GOT3 (cell line): ENCODE results near the gene TOR2A.
"Not testable (repeated sequence)": the region's sequence is repeated elsewhere in the genome, so short reads cannot be mapped to it uniquely, and the experiment has no call there.

Experiments
- DNase-seq: peaks from one replicate; lab custom pipeline; 2025; ENCODE audit warnings: mixed read lengths; lab: John Stamatoyannopoulos, UW

Gene TOR2A

DNA sequence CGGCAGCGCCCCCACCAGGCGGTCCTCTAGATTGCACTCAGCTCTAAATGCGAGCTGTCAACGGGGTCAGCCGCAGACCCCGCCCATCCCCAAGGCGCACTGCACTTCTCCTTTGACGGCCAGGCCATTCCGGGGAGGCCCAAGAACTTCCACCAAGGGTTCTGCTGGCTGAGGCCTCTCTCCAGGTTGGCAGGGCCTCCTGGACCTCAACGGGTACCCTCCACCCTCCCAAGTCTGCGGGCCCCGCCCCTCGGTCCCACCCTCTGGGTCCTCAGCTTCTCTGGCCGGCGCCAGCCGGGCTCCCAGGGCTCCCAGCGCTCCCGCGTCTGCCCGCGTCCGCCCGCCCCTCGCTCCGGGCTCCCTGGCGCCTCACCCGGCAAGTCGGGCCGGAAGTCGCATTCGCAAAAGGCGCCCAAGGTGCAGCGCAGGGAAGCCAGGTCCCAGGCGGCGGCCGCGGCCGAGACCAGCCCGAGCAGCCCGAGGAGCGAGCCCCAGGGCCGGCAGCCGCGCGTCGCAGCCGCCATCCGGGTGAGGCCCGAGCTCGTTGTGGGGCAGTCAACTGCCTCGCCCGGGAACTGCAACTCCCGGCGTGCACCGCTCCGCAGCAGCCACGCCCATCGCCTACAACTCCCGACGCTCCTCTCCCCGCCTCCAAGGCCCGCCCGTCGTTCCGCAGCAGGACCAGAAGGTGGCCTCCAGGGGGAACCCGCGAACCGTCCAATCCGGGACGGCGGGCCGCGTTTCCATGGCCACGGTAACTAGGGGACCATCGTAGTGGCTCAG lies at the start of gene TOR2A:
TSS of gene TOR2A (minus strand) at position 548 of the 783 bp plus-strand sequence. CDS start at position 524, 24 bp downstream.
- DNase-seq = peak; percentile 76

DNA sequence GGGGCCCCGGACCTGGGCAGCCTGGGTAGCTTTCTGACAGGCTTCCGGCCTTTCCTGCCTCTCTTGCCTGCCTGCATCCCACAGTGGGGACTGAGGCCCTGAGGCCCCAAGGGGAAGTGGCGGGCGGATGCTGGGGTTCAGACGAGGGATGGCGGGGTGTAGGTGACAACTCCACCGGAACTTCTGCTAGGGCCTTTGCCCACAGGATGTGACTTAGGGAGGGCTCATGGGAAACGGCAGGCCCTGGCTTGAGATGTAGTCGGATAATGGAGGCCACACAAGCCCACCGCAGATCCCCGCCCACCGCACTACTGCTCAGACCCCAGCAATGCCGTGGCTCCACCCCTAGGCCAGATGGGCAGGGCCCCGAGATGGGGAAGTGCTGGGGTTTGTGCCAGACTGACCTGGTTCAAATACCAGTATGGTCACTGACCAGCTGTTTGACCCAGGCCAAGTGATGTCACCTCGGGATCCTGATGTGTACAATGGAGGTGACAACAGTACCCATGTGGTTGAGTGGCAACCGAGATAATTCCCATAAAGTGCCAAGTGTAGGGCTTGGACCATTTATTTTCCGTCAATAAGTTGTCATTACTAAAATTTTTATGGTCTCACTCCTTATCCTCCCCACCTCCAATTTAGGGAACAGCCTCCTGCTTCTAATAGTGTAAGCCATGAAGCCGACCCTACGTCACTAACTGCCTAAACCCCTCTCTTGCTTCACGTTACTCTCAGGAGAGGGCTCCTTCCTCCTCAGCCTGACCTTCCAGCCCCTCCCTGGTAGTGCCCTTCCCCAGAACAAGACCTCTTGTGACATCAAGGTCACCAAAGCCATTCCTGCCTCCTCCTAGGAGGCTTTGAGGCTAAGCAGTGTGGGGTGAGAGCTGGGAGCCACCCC lies 48.3 kb upstream of the TOR2A start:
- DNase-seq = no peak

GRCh38 chr9:127781806-127782205 lies 46.7 kb upstream of the TOR2A start:
- no peak for DNase-seq

GRCh38 chr9:127780909-127781308 lies 45.8 kb upstream of the TOR2A start:
- not testable (repeated sequence) for DNase-seq

GRCh38 chr9:127780126-127780885 lies 45.2 kb upstream of the TOR2A start:
- DNase-seq = no peak

DNA sequence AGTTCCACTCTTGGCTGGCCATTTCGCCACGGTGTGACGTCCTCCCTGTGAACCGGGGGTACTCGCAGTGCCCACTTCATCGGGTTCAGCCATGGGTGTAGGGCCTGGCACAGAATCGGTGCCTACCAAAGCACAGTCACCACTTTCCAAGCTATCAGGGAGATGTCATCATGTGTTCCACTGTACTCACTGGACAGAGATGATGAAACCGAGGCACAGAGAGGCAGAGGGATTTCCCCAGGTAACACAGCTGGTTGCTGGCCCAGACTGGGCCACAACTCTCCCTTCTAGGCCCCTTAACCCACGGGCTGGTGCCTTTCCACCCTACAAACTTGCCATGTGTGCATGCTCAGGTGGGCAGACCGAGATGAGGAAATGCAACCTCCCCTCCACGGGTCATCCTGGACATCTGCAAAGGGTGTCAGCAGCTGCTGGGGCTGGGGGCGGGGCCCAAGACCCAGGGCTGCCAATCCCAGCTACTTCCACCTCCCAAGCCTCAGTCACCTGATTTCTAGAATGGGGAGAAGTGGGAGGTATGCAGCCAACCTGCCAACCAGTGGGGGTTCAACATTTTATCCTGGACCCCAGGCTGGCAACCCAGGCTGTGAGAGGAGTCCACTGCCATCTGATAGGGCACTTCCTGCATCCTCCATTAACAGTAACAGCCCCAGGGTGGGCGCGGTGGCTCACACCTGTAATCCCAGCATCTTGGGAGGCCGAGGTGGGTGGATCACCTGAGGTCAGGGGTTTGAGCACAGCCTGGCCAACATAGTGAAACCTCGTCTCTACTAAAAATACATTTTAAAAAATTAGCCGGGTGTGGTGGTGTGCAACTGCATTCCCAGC lies 44.3 kb upstream of the TOR2A start:
- DNase-seq = no peak

DNA sequence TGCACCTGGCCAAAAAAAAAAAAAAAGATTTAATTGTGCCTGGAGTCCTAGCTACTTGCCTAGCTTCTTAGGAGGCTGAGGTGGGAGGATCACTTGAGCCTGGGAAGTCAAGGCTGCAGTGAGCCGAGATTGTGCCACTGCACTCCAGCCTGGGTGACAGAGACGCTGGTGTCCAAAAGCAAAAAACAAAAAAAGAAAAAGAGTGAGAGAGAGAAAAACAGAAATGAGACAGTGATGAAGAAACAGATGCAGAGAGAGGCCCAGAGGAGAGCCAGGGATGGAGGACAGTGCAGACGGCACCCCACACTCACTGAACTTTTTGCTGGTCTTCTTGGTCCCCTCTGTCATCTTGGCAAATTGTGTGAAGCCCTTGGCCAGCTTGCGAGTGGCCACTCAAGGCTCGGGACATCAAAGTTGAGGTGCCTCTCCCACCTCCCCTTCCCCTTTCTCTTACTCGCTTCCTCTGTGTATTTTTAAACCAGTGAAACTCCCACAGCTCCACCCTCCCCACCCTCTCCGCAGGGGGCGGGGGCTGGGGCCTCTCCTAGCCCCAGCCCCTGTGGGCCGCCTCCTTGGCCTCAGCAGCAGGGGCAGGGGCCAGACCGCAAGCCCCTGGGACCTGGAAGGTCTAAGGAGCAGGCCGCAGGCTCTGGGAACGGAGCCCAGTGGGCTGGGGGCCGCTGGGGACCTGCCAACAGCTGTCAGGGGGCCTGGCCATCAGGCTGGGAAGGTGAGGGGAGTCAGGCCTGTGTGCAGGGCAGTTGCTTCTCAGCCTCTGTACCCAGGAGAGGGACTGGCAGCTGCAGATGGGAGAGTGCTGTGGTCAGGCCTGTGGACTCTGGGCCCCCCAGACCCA lies 43.4 kb upstream of the TOR2A start, which contains the start of gene SH2D3C:
TSS of gene SH2D3C (minus strand) at position 387 of the 856 bp plus-strand sequence. CDS start at position 348, 39 bp downstream.
- no peak for DNase-seq

GRCh38 chr9:127777368-127777980 lies 42.4 kb upstream of the TOR2A start:
- DNase-seq = no peak

DNA sequence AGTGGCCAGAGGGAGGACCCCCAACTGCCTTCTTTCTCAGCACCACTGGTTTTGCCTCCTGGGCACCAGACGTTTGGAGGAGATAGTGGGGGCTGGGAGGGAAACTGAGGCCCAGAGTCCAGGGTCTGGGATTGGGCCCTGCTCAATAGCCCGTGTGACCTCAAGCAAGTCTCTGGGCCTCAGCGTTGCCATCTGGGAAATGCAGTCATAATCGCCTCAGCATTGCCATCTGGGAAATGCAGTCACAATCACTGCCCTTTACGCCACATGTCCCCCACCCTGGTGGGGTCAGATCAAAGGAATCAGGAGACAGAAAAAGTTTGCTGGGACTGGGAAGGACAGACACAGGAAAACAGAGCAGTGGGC lies 41.8 kb upstream of the TOR2A start:
- DNase-seq = no peak

- no peak for DNase-seq
These were observed 41.3 kb upstream of the TOR2A start for GRCh38 chr9:127776195-127776923.

DNA sequence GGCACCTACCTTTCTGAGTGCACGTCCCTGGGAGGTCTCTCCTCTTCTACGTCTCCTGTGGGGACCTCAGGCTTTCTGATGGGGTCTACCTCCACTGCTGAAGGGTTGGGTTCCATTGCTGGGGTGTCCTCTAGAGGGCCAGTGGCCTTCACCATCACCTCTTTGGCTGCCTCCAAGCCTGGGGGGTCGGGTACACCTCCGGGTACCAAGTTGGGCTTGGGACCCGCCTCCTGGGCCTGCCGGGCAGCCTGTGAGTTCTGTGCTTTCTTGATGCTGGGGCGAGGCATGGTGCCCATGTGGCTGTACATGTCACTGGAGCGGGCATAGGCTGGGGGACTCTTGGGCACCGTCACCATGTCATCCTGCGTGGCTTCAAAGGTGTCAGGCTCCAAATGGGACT lies 38.9 kb upstream of the TOR2A start:
- DNase-seq = no peak

GRCh38 chr9:127773272-127773671 lies 38.2 kb upstream of the TOR2A start:
- DNase-seq = no peak

DNA sequence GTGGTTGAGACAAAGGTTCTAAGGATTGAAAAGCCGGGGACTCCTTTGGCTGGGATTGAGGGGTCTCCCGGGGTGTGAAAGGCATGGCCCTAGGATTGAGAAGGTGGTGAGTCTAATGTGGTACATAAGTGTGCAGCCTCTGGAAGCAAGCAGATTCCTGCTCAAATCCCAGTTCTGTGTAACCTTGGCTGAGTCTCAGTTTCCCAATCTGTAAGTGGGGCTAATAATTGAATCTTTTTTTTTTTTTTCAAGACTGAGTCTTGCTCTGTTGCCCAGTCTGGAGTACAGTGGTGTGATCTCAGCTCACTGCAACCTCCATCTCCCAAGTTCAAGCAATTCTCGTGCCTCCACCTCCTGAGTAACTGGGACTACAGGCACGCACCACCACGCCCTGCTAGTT lies 37.5 kb upstream of the TOR2A start:
- no peak for DNase-seq

DNA sequence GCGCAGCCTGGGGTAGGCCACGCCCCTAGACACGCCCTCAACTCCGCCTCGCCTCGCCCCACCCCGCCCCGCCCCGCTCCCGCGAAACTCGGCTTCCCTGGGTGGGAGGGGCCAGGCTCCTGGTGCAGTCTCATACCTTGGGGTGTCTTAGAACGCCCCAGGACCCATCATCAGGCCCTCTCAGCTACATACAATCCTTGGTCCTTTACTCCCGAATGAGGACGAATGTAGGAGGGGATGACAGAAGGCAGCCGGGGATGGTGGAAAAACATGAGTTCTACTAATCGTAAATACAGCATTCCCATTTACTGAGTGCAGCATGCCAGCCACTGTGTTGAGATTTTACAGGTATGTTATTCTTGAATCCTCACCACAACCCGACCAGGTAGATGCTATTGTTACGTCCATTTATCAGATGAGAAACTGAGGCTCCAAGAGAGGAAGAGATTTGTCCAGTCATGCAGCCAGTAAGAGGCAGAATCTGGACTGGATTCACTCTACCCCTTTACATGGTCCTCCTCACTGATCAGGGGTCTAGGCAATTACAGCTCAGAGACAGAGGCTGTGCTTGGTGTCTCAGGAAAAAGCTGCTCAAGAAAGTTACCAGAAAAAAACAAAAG lies 36.6 kb upstream of the TOR2A start:
- DNase-seq = no peak

- DNase-seq = peak; percentile 82
These were observed 35.9 kb upstream of the TOR2A start for GRCh38 chr9:127770905-127771569.

GRCh38 chr9:127770583-127770904 lies 35.5 kb upstream of the TOR2A start:
- DNase-seq = no peak

GRCh38 chr9:127769929-127770582 lies 35.0 kb upstream of the TOR2A start:
- DNase-seq = no peak

DNA sequence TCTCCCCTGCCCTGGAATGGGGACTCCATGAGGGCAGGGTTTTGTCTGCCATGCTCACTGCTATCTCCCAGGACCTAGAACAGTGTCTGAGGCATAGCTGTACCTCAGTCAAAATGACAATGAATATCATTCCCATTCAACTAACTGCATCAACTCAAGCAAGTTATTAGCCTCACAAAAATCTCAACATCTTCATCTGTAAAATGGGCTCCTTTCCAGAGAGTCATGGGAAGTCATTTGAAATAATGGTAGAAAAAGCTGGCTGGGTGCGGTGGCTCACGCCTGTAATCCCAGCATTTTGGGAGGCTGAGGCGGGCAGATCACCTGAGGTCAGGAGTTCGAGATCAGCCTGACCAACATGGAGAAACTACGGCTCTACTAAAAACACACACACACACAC lies 34.0 kb upstream of the TOR2A start:
- DNase-seq = no peak
